PC-9 (cell line): ENCODE measurements around the gene BCDIN3D. TPM values are rescaled to one million over a fixed set of nuclear protein-coding genes. Genes with fewer than 3 reads are reported as not detected.

Source experiments
- BruUV-seq: library from RNA; stranded (reverse); fragments of 400-500 nt; replicated peaks from 2 replicates; lab custom pipeline; 2021; lab: Mats Ljungman, UMichigan
- CTCF ChIA-PET: fragments of 300-600 bp; sonication (Branson Sonifier 250); formaldehyde crosslinking; loops from one replicate; lab custom pipeline; 2022; ENCODE audit warnings: antibody characterized with exemption; lab: Charles Lee
- POLR2A ChIA-PET: fragments of 300-600 bp; sonication (Branson Sonifier 250); formaldehyde crosslinking; loops from one replicate; lab custom pipeline; 2022; ENCODE audit warnings: antibody characterized with exemption; ENCODE audit not compliant: unreplicated experiment; lab: Charles Lee
- DNase-seq, 2 experiments: peaks; one replicate each; pipeline versions ENCODE4 v3.0.0 to v3.0.0-alpha.2; 2015 to 2022; ENCODE audit warnings: mixed read lengths in 1 of 2
- H2AFZ ChIP-seq: fragments of 200-600 bp; sonication (generic); 2 replicates; pipeline ENCODE4 v1.8.1; 2017; ENCODE audit warnings: antibody characterized with exemption
- H3F3A ChIP-seq: fragments of 200-600 bp; sonication (generic); 2 replicates; pipeline ENCODE4 v1.8.1; 2017; ENCODE audit warnings: antibody characterized with exemption, mild to moderate bottlenecking, low read depth; ENCODE audit not compliant: insufficient read depth
- H3K27ac ChIP-seq: fragments of 200-600 bp; sonication (generic); 2 replicates; pipeline ENCODE4 v1.6.1; 2016; ENCODE audit warnings: mixed run types
- H3K27me3 ChIP-seq: fragments of 200-600 bp; sonication (generic); 2 replicates; pipeline ENCODE4 v1.6.1; 2016; ENCODE audit warnings: low read depth, mixed run types; ENCODE audit not compliant: insufficient read depth
- H3K36me3 ChIP-seq: fragments of 200-600 bp; sonication (generic); 2 replicates; pipeline ENCODE4 v1.6.1; 2016; ENCODE audit warnings: low read depth, mixed run types
- H3K4me1 ChIP-seq: fragments of 200-600 bp; sonication (generic); replicated peaks from 2 replicates; pipeline ENCODE4 v1.6.1; 2016; ENCODE audit warnings: mixed run types; ENCODE audit not compliant: insufficient read depth
- H3K4me2 ChIP-seq: fragments of 200-600 bp; sonication (generic); 2 replicates; pipeline ENCODE4 v1.6.1; 2017; ENCODE audit warnings: mixed run types
- H3K4me3 ChIP-seq: fragments of 200-600 bp; sonication (generic); 2 replicates; pipeline ENCODE4 v1.6.1; 2016; ENCODE audit warnings: mixed run types
- H3K79me2 ChIP-seq: fragments of 200-600 bp; sonication (generic); 2 replicates; pipeline ENCODE4 v1.6.1; 2017; ENCODE audit warnings: low read depth, mixed run types
- H3K9me2 ChIP-seq: fragments of 200-600 bp; sonication (generic); 2 replicates; pipeline ENCODE4 v1.8.1; 2017; ENCODE audit warnings: mild to moderate bottlenecking; ENCODE audit not compliant: insufficient read depth
- H3K9me3 ChIP-seq: fragments of 200-600 bp; sonication (generic); 2 replicates; pipeline ENCODE4 v1.8.1; 2016; ENCODE audit warnings: low read depth; ENCODE audit not compliant: insufficient read depth
- H4K20me1 ChIP-seq: fragments of 200-600 bp; sonication (generic); 2 replicates; pipeline ENCODE4 v1.8.1; 2017; ENCODE audit not compliant: insufficient read depth
- EZH2 ChIP-seq: fragments of 200-600 bp; sonication (generic); IDR thresholded peaks from 2 replicates; pipeline ENCODE4 v1.8.0; 2017; ENCODE audit warnings: antibody characterized with exemption, low read depth
- intact Hi-C: fragments of 100-400 bp; cut with micrococcal nuclease; formaldehyde crosslinking; loops from one replicate; pipeline ENCODE4 v1.10.0; 2022; ENCODE audit not compliant: unreplicated experiment
- total RNA-seq: library from RNA; stranded (reverse); gene quantifications from 2 replicates; pipeline ENCODE4 v1.2.3, GENCODE V29; 2021
- TF ChIP-seq, protein P1 (sequence below): fragments of 200-600 bp; sonication (generic); conservative IDR thresholded peaks from 2 replicates; pipeline ENCODE4 v1.6.1; 2017; ENCODE audit warnings: mixed run types, antibody characterized with exemption, mild to moderate bottlenecking, moderate library complexity

BCDIN3D gene
- total RNA-seq, 1 experiment from 2014 or later: 4.7 TPM

DNA sequence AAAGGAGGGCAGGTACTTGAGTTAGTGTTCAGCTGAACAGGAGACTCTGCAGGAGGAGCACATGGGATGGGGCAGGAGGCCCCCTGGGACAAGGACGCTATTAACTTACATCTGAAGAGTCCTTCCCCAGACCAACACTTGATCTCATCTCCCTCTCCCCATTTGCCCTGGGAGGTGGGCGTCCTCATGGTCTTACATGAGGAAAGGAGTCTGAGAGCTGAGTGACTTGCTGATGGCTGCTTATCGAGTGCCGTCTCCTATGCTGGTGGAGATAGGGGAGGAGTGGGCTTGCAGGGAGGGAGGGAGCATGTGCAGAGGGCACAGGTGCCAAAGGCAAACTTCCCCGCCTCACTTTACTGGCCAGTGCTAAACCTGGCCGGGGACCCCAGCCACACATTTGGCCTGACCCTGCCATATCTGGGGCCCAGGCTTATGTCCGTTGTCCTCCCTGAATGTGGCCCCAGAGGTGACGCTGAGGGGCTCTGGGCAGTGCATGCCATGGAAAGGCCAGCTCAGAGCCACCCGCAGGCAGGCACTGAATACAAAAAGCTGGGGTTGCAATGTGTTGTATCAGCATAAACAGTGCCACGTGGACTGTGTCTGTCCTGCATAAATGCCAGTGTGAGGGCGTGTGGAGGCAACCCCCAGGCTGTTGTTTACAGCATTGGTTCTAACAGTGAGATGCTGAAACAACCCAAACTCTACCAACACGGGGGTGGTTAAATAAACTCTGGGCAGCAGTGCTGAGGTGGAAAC lies 31.4 kb upstream of the BCDIN3D start:
- Histone ChIP-seq H2AFZ (no peak overlapping the region), H3K36me3 (no peaks in the 10 kb centered on the region), H3K9me3 (no peaks in the 10 kb centered on the region), H4K20me1 (no peaks in the 10 kb centered on the region), H3K4me3 (no peak overlapping the region), H3K9me2 (no peaks in the 10 kb centered on the region), H3K79me2 (no peaks in the 10 kb centered on the region), H3K27ac (no peak overlapping the region), H3K4me1 (peaks cover 8% of the 10 kb centered on the region; the same call in 1 of the 2 replicates), H3K27me3 (no peaks in the 10 kb centered on the region), H3K4me2 (no peak overlapping the region), H3F3A (peaks cover 5% of the 10 kb centered on the region; the same call in 1 of the 2 replicates)
- CTCF ChIA-PET: no interaction called here
- intact Hi-C loops: no loop called here
- BruUV-seq: no TSS peak
- TF ChIP-seq, protein P1, sequence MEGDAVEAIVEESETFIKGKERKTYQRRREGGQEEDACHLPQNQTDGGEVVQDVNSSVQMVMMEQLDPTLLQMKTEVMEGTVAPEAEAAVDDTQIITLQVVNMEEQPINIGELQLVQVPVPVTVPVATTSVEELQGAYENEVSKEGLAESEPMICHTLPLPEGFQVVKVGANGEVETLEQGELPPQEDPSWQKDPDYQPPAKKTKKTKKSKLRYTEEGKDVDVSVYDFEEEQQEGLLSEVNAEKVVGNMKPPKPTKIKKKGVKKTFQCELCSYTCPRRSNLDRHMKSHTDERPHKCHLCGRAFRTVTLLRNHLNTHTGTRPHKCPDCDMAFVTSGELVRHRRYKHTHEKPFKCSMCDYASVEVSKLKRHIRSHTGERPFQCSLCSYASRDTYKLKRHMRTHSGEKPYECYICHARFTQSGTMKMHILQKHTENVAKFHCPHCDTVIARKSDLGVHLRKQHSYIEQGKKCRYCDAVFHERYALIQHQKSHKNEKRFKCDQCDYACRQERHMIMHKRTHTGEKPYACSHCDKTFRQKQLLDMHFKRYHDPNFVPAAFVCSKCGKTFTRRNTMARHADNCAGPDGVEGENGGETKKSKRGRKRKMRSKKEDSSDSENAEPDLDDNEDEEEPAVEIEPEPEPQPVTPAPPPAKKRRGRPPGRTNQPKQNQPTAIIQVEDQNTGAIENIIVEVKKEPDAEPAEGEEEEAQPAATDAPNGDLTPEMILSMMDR: no peak
- TF ChIP-seq EZH2: no peak
- DNase-seq: no peak
- POLR2A ChIA-PET: no interaction called here

DNA sequence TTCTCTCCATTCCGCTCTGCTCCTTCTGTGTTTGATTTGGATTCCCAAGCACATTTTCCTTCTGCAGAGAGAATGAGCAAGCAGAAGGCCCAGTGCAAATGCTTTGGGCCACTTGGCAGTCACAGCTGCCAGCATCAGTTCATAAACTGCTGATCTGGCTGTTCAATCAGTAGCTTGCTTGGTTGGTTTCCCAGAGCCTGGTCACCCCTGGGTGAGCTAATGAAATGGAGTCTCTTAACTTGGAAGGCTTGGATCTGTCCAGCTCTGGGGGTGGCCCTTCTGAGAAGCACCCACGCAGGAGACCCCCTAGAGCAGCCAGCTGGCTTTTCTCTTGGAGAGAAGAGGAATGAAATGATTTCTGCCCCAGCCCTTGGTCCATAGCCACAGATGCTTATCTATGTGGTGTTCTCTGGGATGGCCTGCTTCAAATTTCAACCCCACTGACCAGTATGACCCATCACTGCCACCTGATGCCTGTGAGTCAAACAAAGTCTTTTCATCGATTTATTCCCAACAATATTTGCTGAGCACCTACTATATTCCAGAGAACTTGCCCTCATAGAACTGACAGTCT lies 30.5 kb upstream of the BCDIN3D start:
- intact Hi-C loops: no loop called here
- Histone ChIP-seq H3K9me2 (no peaks in the 10 kb centered on the region), H3K4me1 (peaks cover 16% of the 10 kb centered on the region), H3K27ac (no peak overlapping the region), H3F3A (peaks cover 10% of the 10 kb centered on the region; the same call in 1 of the 2 replicates), H3K79me2 (no peaks in the 10 kb centered on the region), H3K4me2 (no peak overlapping the region), H3K27me3 (no peaks in the 10 kb centered on the region), H3K9me3 (no peaks in the 10 kb centered on the region), H4K20me1 (no peaks in the 10 kb centered on the region), H3K36me3 (no peaks in the 10 kb centered on the region), H2AFZ (no peak overlapping the region), H3K4me3 (no peak overlapping the region)
- ChIA-PET POLR2A (no interaction called here), CTCF (no interaction called here)
- no TSS peak for BruUV-seq
- no peak for DNase-seq
- TF ChIP-seq EZH2: no peak
- TF ChIP-seq, protein P1: no peak

DNA sequence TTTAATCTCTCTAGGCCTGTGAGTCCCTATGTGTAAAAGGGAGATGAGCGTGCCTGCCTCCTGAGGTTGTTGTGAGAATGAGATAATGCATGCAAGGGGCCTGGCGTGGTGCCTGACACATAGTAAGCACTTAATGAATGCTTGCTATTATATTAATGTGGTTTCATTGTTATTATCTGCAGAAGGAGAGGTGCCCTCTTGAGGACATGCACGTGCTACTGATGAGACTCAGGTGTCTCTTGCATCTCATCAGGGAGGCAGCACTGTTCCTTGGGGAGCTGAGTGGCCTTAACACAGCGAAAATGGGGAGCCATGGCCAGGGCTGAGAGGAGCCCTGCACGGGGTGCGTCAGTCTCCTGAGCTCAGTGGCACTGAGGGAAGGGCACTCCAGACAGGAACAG lies 29.9 kb upstream of the BCDIN3D start:
- Histone ChIP-seq H3K9me3 (no peaks in the 10 kb centered on the region), H3K79me2 (no peaks in the 10 kb centered on the region), H2AFZ (no peak overlapping the region), H3K4me3 (no peak overlapping the region), H3K9me2 (no peaks in the 10 kb centered on the region), H3F3A (peaks cover 13% of the 10 kb centered on the region; the same call in 1 of the 2 replicates), H3K4me2 (no peak overlapping the region), H3K36me3 (no peaks in the 10 kb centered on the region), H3K27ac (no peak overlapping the region), H3K4me1 (peaks cover 23% of the 10 kb centered on the region), H3K27me3 (no peaks in the 10 kb centered on the region), H4K20me1 (no peaks in the 10 kb centered on the region)
- no peak for DNase-seq
- intact Hi-C loops: no loop called here
- BruUV-seq: no TSS peak
- ChIA-PET POLR2A (no interaction called here), CTCF (interaction anchor here (0.6 kb wide), 1 partner anchor 90 kb away, joined by 3 read pairs; no protein-coding TSS in a partner anchor)
- TF ChIP-seq, protein P1: no peak
- TF ChIP-seq EZH2: no peak
